GM12878 (cell line): ENCODE results near the gene RARRES2. TPM values are rescaled to one million over a fixed set of nuclear protein-coding genes. Genes with fewer than 3 reads are reported as not detected.

ENCODE experiments used
- BACH1 ChIP-seq: fragments of 450-650 bp; IDR thresholded peaks from 2 replicates; pipeline ENCODE4 v1.6.1; 2017; ENCODE audit warnings: mild to moderate bottlenecking, borderline replicate concordance
- CBX5 ChIP-seq: sonication (generic); IDR thresholded peaks from 2 replicates; pipeline ENCODE4 v1.6.1; 2016; ENCODE audit warnings: low read depth, moderate library complexity, mild to moderate bottlenecking, inconsistent platforms
- CHD1 ChIP-seq: IDR thresholded peaks from 2 replicates; pipeline ENCODE4 v1.6.1; 2012; ENCODE audit warnings: low read depth, low read length, improper control_type of control experiment
- FOXM1 ChIP-seq: IDR thresholded peaks from 2 replicates; pipeline ENCODE4 v1.6.1; 2012; ENCODE audit warnings: low read depth, mild to moderate bottlenecking, inconsistent platforms, low read length, moderate library complexity
- IKZF1 ChIP-seq: fragments of 450-650 bp; conservative IDR thresholded peaks from 2 replicates; pipeline ENCODE4 v1.6.1; 2017; ENCODE audit warnings: antibody characterized with exemption, mild to moderate bottlenecking
- KLF5 ChIP-seq: fragments of 450-650 bp; IDR thresholded peaks from 2 replicates; pipeline ENCODE4 v1.6.1; 2014; ENCODE audit warnings: mild to moderate bottlenecking; ENCODE audit not compliant: partially characterized antibody
- MEF2B ChIP-seq: fragments of 450-650 bp; IDR thresholded peaks from 2 replicates; pipeline ENCODE4 v1.6.1; 2018; ENCODE audit warnings: mild to moderate bottlenecking, moderate library complexity; ENCODE audit not compliant: partially characterized antibody, poor library complexity, severe bottlenecking
- PML ChIP-seq: IDR thresholded peaks from 2 replicates; pipeline ENCODE4 v1.6.1; 2012; ENCODE audit warnings: low read length, inconsistent platforms
- SUZ12 ChIP-seq: fragments of 200-600 bp; sonication (generic); IDR thresholded peaks from one replicate; pipeline ENCODE4 v1.6.1; 2018; ENCODE audit warnings: antibody characterized with exemption, mild to moderate bottlenecking; ENCODE audit not compliant: unreplicated experiment
- polyA plus RNA-seq, 11 experiments: library from polyadenylated mRNA; depleted of rRNA in 4 of 11; unstranded in 6 of 11; stranded (reverse) in 5 of 11; fragments of >200 nt; fragmentation: Nextera tagmentation in 4 of 11; fragmentation: Illumina TruSeq in 1 of 11; extraction: Ambion mirVana in 4 of 11; extraction: Trizol in 1 of 11; gene quantifications; 1 replicate in 1 of 11; 2 replicates in 10 of 11; pipeline versions ENCODE4 v1.2.1 to v1.2.3, GENCODE V29; 2011 to 2016; ENCODE audit warnings: inconsistent platforms in 2 of 11, missing spikeins in 2 of 11, low read depth in 1 of 11
- total RNA-seq, 4 experiments: library from RNA; depleted of rRNA in 3 of 4; stranded (reverse); fragments of >200 nt in 3 of 4; fragmentation: Illumina TruSeq in 1 of 4; extraction: Trizol in 1 of 4; gene quantifications; 2 replicates each; pipeline versions ENCODE4 v1.2.1 to v1.2.3, GENCODE V29; 2013 to 2021
- TF ChIP-seq, protein P1 (sequence below): IDR thresholded peaks from 2 replicates; pipeline ENCODE4 v1.6.1; 2012; ENCODE audit warnings: low read depth, low read length, improper control_type of control experiment
- TF ChIP-seq, protein P2 (sequence below): fragments of 450-650 bp; formaldehyde crosslinking; IDR thresholded peaks from 2 replicates; pipeline ENCODE4 v1.4.0; 2020; ENCODE audit warnings: mild to moderate bottlenecking, moderate library complexity
- TF ChIP-seq, protein P3 (sequence below): IDR thresholded peaks from 2 replicates; pipeline ENCODE4 v1.6.1; 2012; ENCODE audit warnings: mild to moderate bottlenecking, low read depth, low read length
- TF ChIP-seq, protein P4 (sequence below): fragments of 450-650 bp; conservative IDR thresholded peaks from 2 replicates; pipeline ENCODE4 v1.6.1; 2017; ENCODE audit warnings: mild to moderate bottlenecking, moderate library complexity
- TF ChIP-seq, protein P5 (sequence below): fragments of 450-650 bp; IDR thresholded peaks from 2 replicates; pipeline ENCODE4 v1.6.1; 2017; ENCODE audit warnings: antibody characterized with exemption, mild to moderate bottlenecking, moderate library complexity

Gene RARRES2
- total and polyA plus RNA-seq, 10 of the 15 experiments (the other 5 are each of a cell fraction or from before 2014, with no cell fraction given) = 0.13 to 2.2 (median 0.40) TPM; not detected in 3

DNA sequence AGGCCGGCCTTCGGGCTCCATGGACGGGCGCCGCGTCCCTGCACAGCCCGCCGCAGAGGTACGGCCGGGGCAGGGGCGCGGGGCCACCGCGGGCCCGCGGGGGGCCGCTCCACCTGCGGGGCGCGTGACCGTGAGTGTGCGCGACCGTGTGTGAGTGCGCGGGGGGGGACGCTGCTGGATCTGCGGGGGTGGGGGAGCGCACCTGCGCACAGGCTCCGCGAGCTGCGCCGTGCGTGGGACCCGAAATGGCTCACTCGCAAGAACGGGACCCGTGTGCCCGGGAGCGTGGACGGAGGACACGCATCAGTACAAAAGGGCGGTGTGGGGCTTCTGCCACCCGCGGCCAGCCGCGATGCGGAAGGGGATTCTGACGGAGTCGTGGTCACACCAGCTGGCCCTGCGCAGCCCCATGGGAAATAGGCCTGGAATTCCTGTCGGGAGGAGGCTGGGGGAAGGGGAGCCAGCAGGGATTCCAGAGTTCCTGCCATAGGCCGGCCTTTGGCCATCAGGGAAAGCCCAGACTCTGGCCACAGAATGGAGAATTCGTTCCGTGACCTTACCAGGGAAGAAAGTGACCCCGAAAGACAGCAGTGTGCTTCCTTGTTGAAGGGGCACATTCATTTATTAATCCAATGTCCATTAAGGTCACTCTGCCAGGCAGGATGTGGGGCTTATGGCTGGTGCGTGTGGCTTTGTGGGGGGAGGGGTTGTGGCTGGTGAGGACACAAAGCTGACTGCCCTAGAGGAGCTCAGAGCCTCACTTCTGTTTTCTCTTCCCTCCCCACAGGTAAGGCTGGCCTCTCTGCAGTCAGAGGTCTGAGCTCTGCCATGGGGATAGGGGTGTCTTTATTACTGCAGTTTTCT, 27.7 kb upstream of the RARRES2 start (continued):
- TF ChIP-seq IKZF1 = peak; percentile 33
- TF ChIP-seq, protein P1, sequence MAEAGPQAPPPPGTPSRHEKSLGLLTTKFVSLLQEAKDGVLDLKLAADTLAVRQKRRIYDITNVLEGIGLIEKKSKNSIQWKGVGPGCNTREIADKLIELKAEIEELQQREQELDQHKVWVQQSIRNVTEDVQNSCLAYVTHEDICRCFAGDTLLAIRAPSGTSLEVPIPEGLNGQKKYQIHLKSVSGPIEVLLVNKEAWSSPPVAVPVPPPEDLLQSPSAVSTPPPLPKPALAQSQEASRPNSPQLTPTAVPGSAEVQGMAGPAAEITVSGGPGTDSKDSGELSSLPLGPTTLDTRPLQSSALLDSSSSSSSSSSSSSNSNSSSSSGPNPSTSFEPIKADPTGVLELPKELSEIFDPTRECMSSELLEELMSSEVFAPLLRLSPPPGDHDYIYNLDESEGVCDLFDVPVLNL = no peak
- peak; percentile 65; the same call in 1 of the 2 replicates for TF ChIP-seq PML
- TF ChIP-seq SUZ12 = no peak
- no peak for TF ChIP-seq KLF5
- TF ChIP-seq MEF2B = peak; percentile 60
- TF ChIP-seq BACH1 = peak; percentile 85; the same call in 1 of the 2 replicates
- no peak; the same call in 1 of the 2 replicates for TF ChIP-seq FOXM1
- peak; percentile 83; the same call in 1 of the 2 replicates for TF ChIP-seq CHD1
- TF ChIP-seq CBX5 = no peak
- TF ChIP-seq, protein P2, sequence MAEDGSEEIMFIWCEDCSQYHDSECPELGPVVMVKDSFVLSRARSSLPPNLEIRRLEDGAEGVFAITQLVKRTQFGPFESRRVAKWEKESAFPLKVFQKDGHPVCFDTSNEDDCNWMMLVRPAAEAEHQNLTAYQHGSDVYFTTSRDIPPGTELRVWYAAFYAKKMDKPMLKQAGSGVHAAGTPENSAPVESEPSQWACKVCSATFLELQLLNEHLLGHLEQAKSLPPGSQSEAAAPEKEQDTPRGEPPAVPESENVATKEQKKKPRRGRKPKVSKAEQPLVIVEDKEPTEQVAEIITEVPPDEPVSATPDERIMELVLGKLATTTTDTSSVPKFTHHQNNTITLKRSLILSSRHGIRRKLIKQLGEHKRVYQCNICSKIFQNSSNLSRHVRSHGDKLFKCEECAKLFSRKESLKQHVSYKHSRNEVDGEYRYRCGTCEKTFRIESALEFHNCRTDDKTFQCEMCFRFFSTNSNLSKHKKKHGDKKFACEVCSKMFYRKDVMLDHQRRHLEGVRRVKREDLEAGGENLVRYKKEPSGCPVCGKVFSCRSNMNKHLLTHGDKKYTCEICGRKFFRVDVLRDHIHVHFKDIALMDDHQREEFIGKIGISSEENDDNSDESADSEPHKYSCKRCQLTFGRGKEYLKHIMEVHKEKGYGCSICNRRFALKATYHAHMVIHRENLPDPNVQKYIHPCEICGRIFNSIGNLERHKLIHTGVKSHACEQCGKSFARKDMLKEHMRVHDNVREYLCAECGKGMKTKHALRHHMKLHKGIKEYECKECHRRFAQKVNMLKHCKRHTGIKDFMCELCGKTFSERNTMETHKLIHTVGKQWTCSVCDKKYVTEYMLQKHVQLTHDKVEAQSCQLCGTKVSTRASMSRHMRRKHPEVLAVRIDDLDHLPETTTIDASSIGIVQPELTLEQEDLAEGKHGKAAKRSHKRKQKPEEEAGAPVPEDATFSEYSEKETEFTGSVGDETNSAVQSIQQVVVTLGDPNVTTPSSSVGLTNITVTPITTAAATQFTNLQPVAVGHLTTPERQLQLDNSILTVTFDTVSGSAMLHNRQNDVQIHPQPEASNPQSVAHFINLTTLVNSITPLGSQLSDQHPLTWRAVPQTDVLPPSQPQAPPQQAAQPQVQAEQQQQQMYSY = no peak
- TF ChIP-seq, protein P3, sequence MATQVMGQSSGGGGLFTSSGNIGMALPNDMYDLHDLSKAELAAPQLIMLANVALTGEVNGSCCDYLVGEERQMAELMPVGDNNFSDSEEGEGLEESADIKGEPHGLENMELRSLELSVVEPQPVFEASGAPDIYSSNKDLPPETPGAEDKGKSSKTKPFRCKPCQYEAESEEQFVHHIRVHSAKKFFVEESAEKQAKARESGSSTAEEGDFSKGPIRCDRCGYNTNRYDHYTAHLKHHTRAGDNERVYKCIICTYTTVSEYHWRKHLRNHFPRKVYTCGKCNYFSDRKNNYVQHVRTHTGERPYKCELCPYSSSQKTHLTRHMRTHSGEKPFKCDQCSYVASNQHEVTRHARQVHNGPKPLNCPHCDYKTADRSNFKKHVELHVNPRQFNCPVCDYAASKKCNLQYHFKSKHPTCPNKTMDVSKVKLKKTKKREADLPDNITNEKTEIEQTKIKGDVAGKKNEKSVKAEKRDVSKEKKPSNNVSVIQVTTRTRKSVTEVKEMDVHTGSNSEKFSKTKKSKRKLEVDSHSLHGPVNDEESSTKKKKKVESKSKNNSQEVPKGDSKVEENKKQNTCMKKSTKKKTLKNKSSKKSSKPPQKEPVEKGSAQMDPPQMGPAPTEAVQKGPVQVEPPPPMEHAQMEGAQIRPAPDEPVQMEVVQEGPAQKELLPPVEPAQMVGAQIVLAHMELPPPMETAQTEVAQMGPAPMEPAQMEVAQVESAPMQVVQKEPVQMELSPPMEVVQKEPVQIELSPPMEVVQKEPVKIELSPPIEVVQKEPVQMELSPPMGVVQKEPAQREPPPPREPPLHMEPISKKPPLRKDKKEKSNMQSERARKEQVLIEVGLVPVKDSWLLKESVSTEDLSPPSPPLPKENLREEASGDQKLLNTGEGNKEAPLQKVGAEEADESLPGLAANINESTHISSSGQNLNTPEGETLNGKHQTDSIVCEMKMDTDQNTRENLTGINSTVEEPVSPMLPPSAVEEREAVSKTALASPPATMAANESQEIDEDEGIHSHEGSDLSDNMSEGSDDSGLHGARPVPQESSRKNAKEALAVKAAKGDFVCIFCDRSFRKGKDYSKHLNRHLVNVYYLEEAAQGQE = no peak
- TF ChIP-seq, protein P4, sequence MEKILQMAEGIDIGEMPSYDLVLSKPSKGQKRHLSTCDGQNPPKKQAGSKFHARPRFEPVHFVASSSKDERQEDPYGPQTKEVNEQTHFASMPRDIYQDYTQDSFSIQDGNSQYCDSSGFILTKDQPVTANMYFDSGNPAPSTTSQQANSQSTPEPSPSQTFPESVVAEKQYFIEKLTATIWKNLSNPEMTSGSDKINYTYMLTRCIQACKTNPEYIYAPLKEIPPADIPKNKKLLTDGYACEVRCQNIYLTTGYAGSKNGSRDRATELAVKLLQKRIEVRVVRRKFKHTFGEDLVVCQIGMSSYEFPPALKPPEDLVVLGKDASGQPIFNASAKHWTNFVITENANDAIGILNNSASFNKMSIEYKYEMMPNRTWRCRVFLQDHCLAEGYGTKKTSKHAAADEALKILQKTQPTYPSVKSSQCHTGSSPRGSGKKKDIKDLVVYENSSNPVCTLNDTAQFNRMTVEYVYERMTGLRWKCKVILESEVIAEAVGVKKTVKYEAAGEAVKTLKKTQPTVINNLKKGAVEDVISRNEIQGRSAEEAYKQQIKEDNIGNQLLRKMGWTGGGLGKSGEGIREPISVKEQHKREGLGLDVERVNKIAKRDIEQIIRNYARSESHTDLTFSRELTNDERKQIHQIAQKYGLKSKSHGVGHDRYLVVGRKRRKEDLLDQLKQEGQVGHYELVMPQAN = peak; percentile 27; the same call in 1 of the 2 replicates
- TF ChIP-seq, protein P5, sequence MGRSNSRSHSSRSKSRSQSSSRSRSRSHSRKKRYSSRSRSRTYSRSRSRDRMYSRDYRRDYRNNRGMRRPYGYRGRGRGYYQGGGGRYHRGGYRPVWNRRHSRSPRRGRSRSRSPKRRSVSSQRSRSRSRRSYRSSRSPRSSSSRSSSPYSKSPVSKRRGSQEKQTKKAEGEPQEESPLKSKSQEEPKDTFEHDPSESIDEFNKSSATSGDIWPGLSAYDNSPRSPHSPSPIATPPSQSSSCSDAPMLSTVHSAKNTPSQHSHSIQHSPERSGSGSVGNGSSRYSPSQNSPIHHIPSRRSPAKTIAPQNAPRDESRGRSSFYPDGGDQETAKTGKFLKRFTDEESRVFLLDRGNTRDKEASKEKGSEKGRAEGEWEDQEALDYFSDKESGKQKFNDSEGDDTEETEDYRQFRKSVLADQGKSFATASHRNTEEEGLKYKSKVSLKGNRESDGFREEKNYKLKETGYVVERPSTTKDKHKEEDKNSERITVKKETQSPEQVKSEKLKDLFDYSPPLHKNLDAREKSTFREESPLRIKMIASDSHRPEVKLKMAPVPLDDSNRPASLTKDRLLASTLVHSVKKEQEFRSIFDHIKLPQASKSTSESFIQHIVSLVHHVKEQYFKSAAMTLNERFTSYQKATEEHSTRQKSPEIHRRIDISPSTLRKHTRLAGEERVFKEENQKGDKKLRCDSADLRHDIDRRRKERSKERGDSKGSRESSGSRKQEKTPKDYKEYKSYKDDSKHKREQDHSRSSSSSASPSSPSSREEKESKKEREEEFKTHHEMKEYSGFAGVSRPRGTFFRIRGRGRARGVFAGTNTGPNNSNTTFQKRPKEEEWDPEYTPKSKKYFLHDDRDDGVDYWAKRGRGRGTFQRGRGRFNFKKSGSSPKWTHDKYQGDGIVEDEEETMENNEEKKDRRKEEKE = 0 out of 2 replicates have a peak, but pooled peaks have one; percentile 30
